Heart right ventricle (tissue), 16 donors: ENCODE measurements around the gene MGAT5. TPM values are rescaled to one million over a fixed set of nuclear protein-coding genes. Genes with fewer than 3 reads are reported as not detected.
A peak's percentile ranks its signal among the peaks of the same experiment; 100 is the strongest.

Source experiments
- ATAC-seq, 8 donors: fragments of 200-7000 bp; cut with Tn5 transposase; one replicate each; pipeline ENCODE4 v1.9.1; 2020; ENCODE audit warnings: mild to moderate bottlenecking in 8 of 8, moderate library complexity in 8 of 8, moderate number of reproducible peaks in 1 of 8
- DNase-seq, 2 donors: peaks; one replicate each; pipeline ENCODE4 v3.0.0-alpha.2; 2020
- H3K27ac ChIP-seq, 10 donors: fragments of 200-600 bp; sonication (generic) in 2 of 10; one replicate each; pipeline versions ENCODE4 v1.5.0 to v1.8.0; 2020 to 2022; ENCODE audit warnings: mild to moderate bottlenecking in 3 of 10
- H3K27me3 ChIP-seq, 7 donors: fragments of 200-600 bp; one replicate each; pipeline ENCODE4 v1.8.0; 2021 to 2022; ENCODE audit warnings: mild to moderate bottlenecking in 2 of 7
- H3K36me3 ChIP-seq, 9 donors: fragments of 200-600 bp; sonication (generic) in 1 of 9; one replicate each; pipeline versions ENCODE4 v1.5.0 to v1.8.0; 2020 to 2022; ENCODE audit warnings: mild to moderate bottlenecking in 2 of 9
- H3K4me1 ChIP-seq, 9 donors: fragments of 200-600 bp; sonication (generic) in 1 of 9; one replicate each; pipeline versions ENCODE4 v1.5.0 to v1.8.0; 2020 to 2022; ENCODE audit warnings: mild to moderate bottlenecking in 4 of 9
- H3K4me3 ChIP-seq, 10 donors: fragments of 200-600 bp; sonication (generic) in 2 of 10; one replicate each; pipeline versions ENCODE4 v1.5.0 to v1.8.0; 2020 to 2022; ENCODE audit warnings: mild to moderate bottlenecking in 7 of 10, moderate library complexity in 2 of 10
- H3K9me3 ChIP-seq, 11 donors: fragments of 200-600 bp in 10 of 11; sonication (generic) in 2 of 11; one replicate each; pipeline versions ENCODE4 v1.5.0 to v1.8.0; 2013 to 2022; ENCODE audit warnings: mild to moderate bottlenecking in 2 of 11, control low read depth in 1 of 11, moderate library complexity in 1 of 11
- WGBS, 2 donors: extraction: QIAGEN DNeasy Blood & Tissue Kit; methylation state at CpG; one replicate each; pipeline ENCODE4 v1.1.7; 2013; ENCODE audit warnings: inconsistent platforms in 1 of 2; 5-methylcytosine and 5-hydroxymethylcytosine counted together
- intact Hi-C, 10 donors: fragments of 100-400 bp; cut with DNase I; formaldehyde crosslinking; loops; one replicate each; pipeline versions ENCODE4 v1.11.1 to v1.14.2; 2022
- polyA plus RNA-seq, 2 donors: library from polyadenylated mRNA; stranded (reverse); fragments of 200-250 nt; gene quantifications; one replicate each; pipeline ENCODE4 v1.2.3, GENCODE V29; 2013
- total RNA-seq, 10 donors: library from RNA; stranded (reverse); fragmentation: NEBNext Ultra II Directional in 3 of 10; extraction: Animal tissue kit (Norgen Biotek cat#: 25700) in 3 of 10; gene quantifications; one replicate each; pipeline versions ENCODE4 v1.2.1 to v1.2.4, GENCODE V29; 2021 to 2023
- TF ChIP-seq, protein P1 (sequence below), 9 donors: fragments of 200-600 bp; sonication (generic) in 2 of 9; IDR thresholded peaks; one replicate each; pipeline versions ENCODE4 v1.5.0 to v1.8.0; 2021 to 2022; ENCODE audit warnings: antibody characterized with exemption in 9 of 9, mild to moderate bottlenecking in 5 of 9, moderate library complexity in 1 of 9
- donor health status: Arrhythmogenic right ventricular cardiomyopathy.
- donor health status: ischemic (EF 13 %, LVEDD 7.1; RV severe dilation, severe dysfunction).
- donor health status: healthy with polysubstance abuse.
- donor health status: DM: no; HTN: yes; CAD: no.
- donor health status: DM: no; HTN: no; CAD: no.
- donor health status: ischemic (EF 25% LVEDD 6.9; RV normal size, moderate dysfunction).
- donor health status: ischemic (EF 25% LVEDD 5.7; RV mildly dilated, moderate dysfunction).
- donor health status: healthy.
- donor health status: DM: yes; HTN: yes; CAD: no.
- donor health status: Ischemic cardiomyopathy.
- donor health status: ischemic (EF 35%, LVEDD 5.7; RV mildly dilated, moderate dysfunction).
- donor health status: nonischemic (EF 11% LVEDD 7.7; RV severe dilation, severe dysfunction).
- donor health status: DM: yes; HTN: yes; CAD: no.
- donor health status: PGD.
- donor health status: ischemic (EF 29% LVEDD 5.4; RV normal size, mild dysfunction).
- donor health status: nonischemic (EF 23%, LVEDD 6.1; RV moderate dilation, normal function).

MGAT5 gene
- total and polyA plus RNA-seq, 12 donors = 6.4 to 111 (median 92.2) TPM

- Histone ChIP-seq H3K4me1 (peaks cover 9 to 77% (median 56%) of the 10 kb centered on the region in 9 donors), H3K4me3 (no peak overlapping the region), H3K9me3 (peaks cover 0 to 5% (median 0%) of the 10 kb centered on the region in 11 donors), H3K36me3 (no peaks in the 10 kb centered on the region), H3K27me3 (no peaks in the 10 kb centered on the region), H3K27ac (no peak overlapping the region)
- intact Hi-C loops = loop anchor here in 1 of 10 donors (5.0 kb wide), 1 partner anchor 57 kb away; no protein-coding TSS in a partner anchor
- TF ChIP-seq, protein P1, sequence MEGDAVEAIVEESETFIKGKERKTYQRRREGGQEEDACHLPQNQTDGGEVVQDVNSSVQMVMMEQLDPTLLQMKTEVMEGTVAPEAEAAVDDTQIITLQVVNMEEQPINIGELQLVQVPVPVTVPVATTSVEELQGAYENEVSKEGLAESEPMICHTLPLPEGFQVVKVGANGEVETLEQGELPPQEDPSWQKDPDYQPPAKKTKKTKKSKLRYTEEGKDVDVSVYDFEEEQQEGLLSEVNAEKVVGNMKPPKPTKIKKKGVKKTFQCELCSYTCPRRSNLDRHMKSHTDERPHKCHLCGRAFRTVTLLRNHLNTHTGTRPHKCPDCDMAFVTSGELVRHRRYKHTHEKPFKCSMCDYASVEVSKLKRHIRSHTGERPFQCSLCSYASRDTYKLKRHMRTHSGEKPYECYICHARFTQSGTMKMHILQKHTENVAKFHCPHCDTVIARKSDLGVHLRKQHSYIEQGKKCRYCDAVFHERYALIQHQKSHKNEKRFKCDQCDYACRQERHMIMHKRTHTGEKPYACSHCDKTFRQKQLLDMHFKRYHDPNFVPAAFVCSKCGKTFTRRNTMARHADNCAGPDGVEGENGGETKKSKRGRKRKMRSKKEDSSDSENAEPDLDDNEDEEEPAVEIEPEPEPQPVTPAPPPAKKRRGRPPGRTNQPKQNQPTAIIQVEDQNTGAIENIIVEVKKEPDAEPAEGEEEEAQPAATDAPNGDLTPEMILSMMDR (IDR thresholded peaks at IDR 0.05) = no peak
- DNase-seq (peak in 1 of 2 donors; percentile 13), ATAC-seq (no peak)
- 48 to 59% methylated on average over 3 of the region's 3 CpGs for WGBS, 2 donors
These were observed 56.5 kb downstream of the MGAT5 start for GRCh38 chr2:134310107-134311079.

GRCh38 chr2:134312482-134312881, 58.6 kb downstream of the MGAT5 start:
- WGBS, 2 donors = 49 to 55% methylated on average over 8 of the region's 8 CpGs
- ATAC-seq (peak in 1 of 8 donors; percentile 31), DNase-seq (no peak)
- intact Hi-C loops = loop anchor here in 1 of 10 donors (5.0 kb wide), 1 partner anchor 55 kb away; no protein-coding TSS in a partner anchor
- H3K36me3 ChIP-seq = peaks cover 0 to 3% (median 0%) of the 10 kb centered on the region in 9 donors
- TF ChIP-seq, protein P1 (IDR thresholded peaks at IDR 0.05) = no peak
- H3K27ac ChIP-seq = no peak overlapping the region
- peaks cover 0 to 5% (median 0%) of the 10 kb centered on the region in 11 donors for H3K9me3 ChIP-seq
- H3K4me1 ChIP-seq = peaks cover 11 to 67% (median 44%) of the 10 kb centered on the region in 9 donors
- no peak overlapping the region for H3K4me3 ChIP-seq
- H3K27me3 ChIP-seq = no peaks in the 10 kb centered on the region

DNA sequence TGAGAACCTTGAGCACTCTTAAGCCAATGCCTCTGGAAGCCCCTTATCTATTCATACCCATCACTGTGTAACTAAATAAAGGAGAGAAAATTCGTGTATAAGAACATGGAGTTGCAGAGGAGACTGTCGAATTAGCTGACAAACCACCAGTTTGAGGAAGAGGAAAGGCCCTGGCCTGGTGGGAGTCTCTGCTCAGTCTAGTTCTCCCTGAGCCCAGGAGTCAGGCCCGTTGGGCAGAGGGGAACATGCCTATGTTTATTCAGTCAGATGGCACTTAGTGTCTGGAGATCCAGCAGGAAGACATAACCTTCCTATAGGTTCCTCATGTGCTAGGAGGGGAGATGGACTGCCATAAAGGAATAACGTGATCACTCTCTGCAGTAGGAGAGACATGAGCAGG, 60.3 kb downstream of the MGAT5 start:
- WGBS, 2 donors = 40 to 54% methylated on average over 4 of the region's 4 CpGs
- H3K4me3 ChIP-seq = no peak overlapping the region
- H3K4me1 ChIP-seq = peaks cover 8 to 68% (median 39%) of the 10 kb centered on the region in 9 donors
- no peak for DNase-seq
- no peaks in the 10 kb centered on the region for H3K9me3 ChIP-seq
- H3K36me3 ChIP-seq = peaks cover 0 to 21% (median 0%) of the 10 kb centered on the region in 9 donors
- peak in 4 of 8 donors; percentile 10 to 18 (median 13) for ATAC-seq
- H3K27ac ChIP-seq = peak overlapping the region in 8 of 10 donors; percentile 18 to 69 (median 49)
- TF ChIP-seq, protein P1 (IDR thresholded peaks at IDR 0.05) = no peak
- H3K27me3 ChIP-seq = no peaks in the 10 kb centered on the region
- intact Hi-C loops = loop anchor here in 1 of 10 donors (5.0 kb wide), 1 partner anchor 53 kb away; no protein-coding TSS in a partner anchor

DNA sequence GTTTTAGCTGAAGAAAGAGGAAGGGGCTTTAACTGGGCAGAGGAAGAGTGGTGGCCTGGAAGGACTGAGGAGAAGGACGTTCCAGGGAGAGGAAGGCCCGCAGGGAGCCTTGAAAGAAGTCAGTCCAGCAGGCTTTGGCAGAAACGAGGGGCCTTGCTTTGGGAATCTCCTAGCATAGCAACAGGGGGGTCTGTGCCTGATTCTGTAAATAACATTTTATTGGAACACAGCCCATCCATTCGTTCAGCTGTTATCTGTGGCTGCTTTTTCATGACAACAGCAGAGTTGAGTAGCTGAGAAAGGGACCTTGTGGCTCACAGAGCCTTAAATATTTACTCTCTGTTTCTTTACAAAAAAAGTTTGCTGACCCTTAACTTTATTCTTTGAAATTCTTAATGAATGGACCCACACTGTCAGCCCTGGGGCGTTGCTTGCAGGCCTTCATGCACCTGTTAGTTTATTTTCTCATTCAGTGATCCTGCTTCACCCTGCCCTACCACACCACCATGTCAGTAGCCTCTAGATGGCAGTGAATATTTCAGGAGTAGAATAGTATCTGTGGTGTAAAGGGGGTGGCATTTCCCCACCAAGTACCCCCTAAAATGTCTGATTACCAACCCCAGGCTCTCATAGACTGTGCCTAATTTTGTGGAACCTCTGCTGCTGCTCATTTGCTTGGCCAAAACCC, 61.0 kb downstream of the MGAT5 start:
- 26 to 38% methylated on average over 5 of the region's 5 CpGs for WGBS, 2 donors
- H3K27me3 ChIP-seq = no peaks in the 10 kb centered on the region
- no peak overlapping the region for H3K4me3 ChIP-seq
- peaks cover 0 to 26% (median 0%) of the 10 kb centered on the region in 9 donors for H3K36me3 ChIP-seq
- H3K27ac ChIP-seq = peak overlapping the region in 9 of 10 donors; percentile 13 to 69 (median 49)
- ATAC-seq (peak; percentile 28 to 62 (median 44)), DNase-seq (peak; percentile 14 to 31)
- TF ChIP-seq, protein P1 (IDR thresholded peaks at IDR 0.05) = peak in 3 of 9 donors; percentile 19 to 27 (median 23)
- intact Hi-C loops = loop anchor here in 1 of 10 donors (5.0 kb wide), 1 partner anchor 52 kb away; no protein-coding TSS in a partner anchor
- no peaks in the 10 kb centered on the region for H3K9me3 ChIP-seq
- peaks cover 8 to 74% (median 39%) of the 10 kb centered on the region in 9 donors for H3K4me1 ChIP-seq
